OCI-LY3 (cell line): ENCODE measurements around the gene MYOD1.
A peak's percentile ranks its signal among the peaks of the same experiment; 100 is the strongest.

Source experiments
- H2AFZ ChIP-seq: fragments of 200-600, 300-600 bp; shearing (Covaris generic); 2 replicates; pipeline ENCODE4 v1.6.0; 2014; ENCODE audit warnings: antibody characterized with exemption, low read depth, low read length
- H3K27ac ChIP-seq: fragments of 200-600, 300-600 bp; sonication (generic); 2 replicates; pipeline ENCODE4 v1.5.1; 2014; ENCODE audit warnings: mild to moderate bottlenecking, low read length, moderate library complexity, mixed read lengths
- H3K27me3 ChIP-seq: fragments of 200-600, 300-600 bp; sonication (generic); 2 replicates; pipeline ENCODE4 v1.6.1; 2014; ENCODE audit warnings: low read depth, low read length, mixed read lengths
- H3K36me3 ChIP-seq: fragments of 200-600, 300-600 bp; sonication (generic); replicated peaks from 2 replicates; pipeline ENCODE3; 2014; ENCODE audit warnings: low read depth, low read length, mixed read lengths
- H3K4me1 ChIP-seq: fragments of 300-600, 200-600 bp; sonication (generic); 2 replicates; pipeline ENCODE4 v1.6.1; 2014; ENCODE audit warnings: low read length, mixed read lengths
- H3K4me2 ChIP-seq: fragments of 200-600, 300-600 bp; sonication (generic); 2 replicates; pipeline ENCODE4 v1.6.1; 2014; ENCODE audit warnings: low read length, mixed read lengths
- H3K4me3 ChIP-seq: fragments of 300-600, 200-600 bp; sonication (generic); 2 replicates; pipeline ENCODE4 v1.5.1; 2014; ENCODE audit warnings: antibody characterized with exemption, mild to moderate bottlenecking, low read length, moderate library complexity
- H3K79me2 ChIP-seq: fragments of 300-600, 200-600 bp; shearing (Covaris generic); 2 replicates; pipeline ENCODE4 v1.6.1; 2014; ENCODE audit warnings: mild to moderate bottlenecking, low read length, mixed read lengths
- H3K9ac ChIP-seq: fragments of 300-600, 200-600 bp; shearing (Covaris generic); 2 replicates; pipeline ENCODE4 v1.6.0; 2014; ENCODE audit warnings: mild to moderate bottlenecking, low read length, moderate library complexity
- H3K9me3 ChIP-seq: fragments of 200-600, 300-600 bp; shearing (Covaris generic); 2 replicates; pipeline ENCODE4 v1.6.1; 2014; ENCODE audit warnings: low read length, mixed read lengths; ENCODE audit not compliant: insufficient read depth
- H4K20me1 ChIP-seq: fragments of 200-600, 300-600 bp; sonication (generic); 2 replicates; pipeline ENCODE4 v1.6.1; 2016; ENCODE audit warnings: low read length, mixed read lengths; ENCODE audit not compliant: insufficient read depth
- EZH2phosphoT487 ChIP-seq: fragments of 200-600 bp; shearing (Covaris generic); IDR thresholded peaks from 2 replicates; pipeline ENCODE4 v1.6.1; 2018; ENCODE audit warnings: antibody characterized with exemption, mixed run types, low read depth
- TF ChIP-seq, protein P1 (sequence below): fragments of 200-600, 300-600 bp; sonication (generic); IDR thresholded peaks from 2 replicates; pipeline ENCODE4 v1.5.1; 2014; ENCODE audit warnings: antibody characterized with exemption, low read length, low read depth

MYOD1 gene

GRCh38 chr11:17724020-17724908 lies 4.9 kb downstream of the MYOD1 start:
- Histone ChIP-seq H3K27ac (no peak overlapping the region), H3K9ac (no peak overlapping the region), H3K9me3 (no peaks in the 10 kb centered on the region), H3K4me2 (no peak overlapping the region), H3K4me3 (no peak overlapping the region), H4K20me1 (no peaks in the 10 kb centered on the region), H3K4me1 (no peaks in the 10 kb centered on the region), H3K27me3 (peaks cover 22% of the 10 kb centered on the region), H3K79me2 (no peaks in the 10 kb centered on the region), H3K36me3 (no peaks in the 10 kb centered on the region), H2AFZ (no peak overlapping the region)
- TF ChIP-seq, protein P1, sequence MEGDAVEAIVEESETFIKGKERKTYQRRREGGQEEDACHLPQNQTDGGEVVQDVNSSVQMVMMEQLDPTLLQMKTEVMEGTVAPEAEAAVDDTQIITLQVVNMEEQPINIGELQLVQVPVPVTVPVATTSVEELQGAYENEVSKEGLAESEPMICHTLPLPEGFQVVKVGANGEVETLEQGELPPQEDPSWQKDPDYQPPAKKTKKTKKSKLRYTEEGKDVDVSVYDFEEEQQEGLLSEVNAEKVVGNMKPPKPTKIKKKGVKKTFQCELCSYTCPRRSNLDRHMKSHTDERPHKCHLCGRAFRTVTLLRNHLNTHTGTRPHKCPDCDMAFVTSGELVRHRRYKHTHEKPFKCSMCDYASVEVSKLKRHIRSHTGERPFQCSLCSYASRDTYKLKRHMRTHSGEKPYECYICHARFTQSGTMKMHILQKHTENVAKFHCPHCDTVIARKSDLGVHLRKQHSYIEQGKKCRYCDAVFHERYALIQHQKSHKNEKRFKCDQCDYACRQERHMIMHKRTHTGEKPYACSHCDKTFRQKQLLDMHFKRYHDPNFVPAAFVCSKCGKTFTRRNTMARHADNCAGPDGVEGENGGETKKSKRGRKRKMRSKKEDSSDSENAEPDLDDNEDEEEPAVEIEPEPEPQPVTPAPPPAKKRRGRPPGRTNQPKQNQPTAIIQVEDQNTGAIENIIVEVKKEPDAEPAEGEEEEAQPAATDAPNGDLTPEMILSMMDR = no peak
- no peak for TF ChIP-seq EZH2phosphoT487

GRCh38 chr11:17725174-17725573 lies 5.8 kb downstream of the MYOD1 start:
- no peaks in the 10 kb centered on the region for H4K20me1 ChIP-seq
- no peaks in the 10 kb centered on the region for H3K4me1 ChIP-seq
- H3K36me3 ChIP-seq = no peaks in the 10 kb centered on the region
- no peak overlapping the region for H3K27ac ChIP-seq
- H2AFZ ChIP-seq = no peak overlapping the region
- H3K79me2 ChIP-seq = no peaks in the 10 kb centered on the region
- H3K4me2 ChIP-seq = no peak overlapping the region
- peaks cover 23% of the 10 kb centered on the region for H3K27me3 ChIP-seq
- no peak overlapping the region for H3K9ac ChIP-seq
- H3K4me3 ChIP-seq = no peak overlapping the region
- TF ChIP-seq, protein P1 = no peak
- TF ChIP-seq EZH2phosphoT487 = no peak
- no peaks in the 10 kb centered on the region for H3K9me3 ChIP-seq

DNA sequence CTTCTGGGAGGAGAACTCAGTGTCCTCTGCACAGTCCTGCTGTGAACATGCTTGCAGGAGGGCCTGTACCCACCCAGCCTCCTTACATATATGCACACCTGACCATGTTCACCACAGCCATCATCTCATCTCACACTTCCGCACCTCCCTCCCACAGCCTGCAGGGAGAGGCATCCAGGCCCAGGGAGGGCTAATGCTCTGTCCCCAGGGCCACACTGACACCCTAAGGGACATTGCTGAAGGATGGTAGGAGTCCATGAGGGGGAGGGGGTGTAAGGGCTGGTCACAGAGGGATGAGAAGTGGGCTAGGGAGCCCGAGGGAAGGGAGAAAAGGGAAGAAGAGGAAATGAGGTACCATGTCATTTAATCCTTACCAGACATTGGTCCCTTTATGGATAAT lies 10.8 kb downstream of the MYOD1 start:
- TF ChIP-seq, protein P1 = no peak
- TF ChIP-seq EZH2phosphoT487 = no peak

DNA sequence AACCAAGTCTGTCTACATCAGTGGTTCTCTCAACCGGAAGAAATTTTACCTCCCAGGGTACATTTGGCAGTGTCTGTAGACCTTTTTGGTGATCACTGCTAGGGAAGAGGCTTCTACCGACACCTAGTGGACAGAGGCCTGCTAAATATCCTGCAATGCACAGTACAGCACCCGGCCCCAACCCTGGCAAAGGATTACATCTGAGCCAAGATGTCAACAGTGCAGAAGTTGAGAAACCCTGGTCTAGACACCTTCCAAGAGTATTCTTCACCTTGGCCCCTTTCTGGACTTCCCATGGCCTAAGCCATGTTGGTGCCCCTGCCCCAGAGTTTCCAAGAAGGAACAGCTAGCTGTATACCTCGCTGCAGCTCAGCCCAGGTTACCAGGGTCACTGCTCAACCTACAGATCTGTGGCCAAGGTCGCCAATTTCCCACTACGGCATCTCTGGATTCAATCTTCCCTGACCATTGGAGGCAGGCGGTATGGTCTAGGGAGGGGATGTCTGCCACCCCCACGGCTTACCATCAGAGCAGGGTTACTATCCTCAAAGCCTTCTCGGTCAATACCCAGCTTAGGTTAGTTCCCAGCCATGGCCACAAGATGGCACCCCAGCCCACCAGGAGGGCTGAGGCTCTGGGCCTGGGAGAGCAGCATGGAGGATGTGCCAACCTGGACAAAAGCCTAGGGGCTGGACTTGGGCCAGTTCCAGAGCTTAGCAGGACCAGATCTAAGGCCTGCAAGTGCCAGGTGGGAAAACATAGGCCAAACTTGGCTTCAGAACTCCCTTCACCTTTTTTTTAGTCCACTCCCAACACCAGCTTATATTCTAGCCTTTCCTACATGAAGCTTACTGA lies 11.5 kb downstream of the MYOD1 start:
- no peaks in the 10 kb centered on the region for H3K36me3 ChIP-seq
- H3K4me2 ChIP-seq = peak overlapping the region; percentile 41
- peak overlapping the region; percentile 57 for H2AFZ ChIP-seq
- H3K27me3 ChIP-seq = peaks cover 8% of the 10 kb centered on the region
- no peak overlapping the region for H3K27ac ChIP-seq
- 0 out of 2 replicates have a peak, but pooled peaks cover 3% of the 10 kb centered on the region for H4K20me1 ChIP-seq
- H3K9me3 ChIP-seq = no peaks in the 10 kb centered on the region
- TF ChIP-seq EZH2phosphoT487 = no peak
- TF ChIP-seq, protein P1 = peak; percentile 73
- H3K4me1 ChIP-seq = no peaks in the 10 kb centered on the region
- H3K4me3 ChIP-seq = peak overlapping the region; percentile 24; the same call in 1 of the 2 replicates
- no peak overlapping the region for H3K9ac ChIP-seq
- H3K79me2 ChIP-seq = no peaks in the 10 kb centered on the region

More for the DNA sequence above, 10.8 kb downstream of the MYOD1 start:
- no peaks in the 10 kb centered on the region for H3K9me3 ChIP-seq
- peak overlapping the region; percentile 24; the same call in 1 of the 2 replicates for H3K4me3 ChIP-seq
- H3K4me2 ChIP-seq = peak overlapping the region; percentile 41
- H3K27me3 ChIP-seq = peaks cover 13% of the 10 kb centered on the region
- peak overlapping the region; percentile 57 for H2AFZ ChIP-seq
- no peaks in the 10 kb centered on the region for H3K36me3 ChIP-seq
- H3K79me2 ChIP-seq = no peaks in the 10 kb centered on the region
- 0 out of 2 replicates have a peak, but pooled peaks cover 3% of the 10 kb centered on the region for H4K20me1 ChIP-seq
- H3K4me1 ChIP-seq = no peaks in the 10 kb centered on the region
- no peak overlapping the region for H3K27ac ChIP-seq
- no peak overlapping the region for H3K9ac ChIP-seq
